GOT3 (cell line): ENCODE measurements around the gene GRIK2.
"Not testable (repeated sequence)": the region's sequence is repeated elsewhere in the genome, so short reads cannot be mapped to it uniquely, and the experiment has no call there.

ENCODE experiments used
- DNase-seq: peaks from one replicate; lab custom pipeline; 2025; ENCODE audit warnings: mixed read lengths; lab: John Stamatoyannopoulos, UW

The GRIK2 gene

GRCh38 chr6:101393251-101393828 lies at the start of gene GRIK2:
GRIK2 (plus strand) TSS chr6:101393708.
- DNase-seq: no peak

GRCh38 chr6:101344885-101345284 lies 48.6 kb upstream of the GRIK2 start:
- DNase-seq: no peak

- no peak for DNase-seq
Observed at GRCh38 chr6:101348816-101349215, 44.7 kb upstream of the GRIK2 start.

GRCh38 chr6:101350631-101351030 lies 42.9 kb upstream of the GRIK2 start:
- not testable (repeated sequence) for DNase-seq

GRCh38 chr6:101351173-101351572 lies 42.3 kb upstream of the GRIK2 start:
- DNase-seq: no peak

- DNase-seq: no peak
Observed at GRCh38 chr6:101352316-101352715, 41.2 kb upstream of the GRIK2 start.

- DNase-seq: no peak
Observed at GRCh38 chr6:101365181-101365580, 28.3 kb upstream of the GRIK2 start.

- no peak for DNase-seq
Observed at GRCh38 chr6:101379926-101380325, 13.6 kb upstream of the GRIK2 start.

GRCh38 chr6:101380897-101381630 lies 12.4 kb upstream of the GRIK2 start:
- DNase-seq: no peak

- not testable (repeated sequence) for DNase-seq
Observed at GRCh38 chr6:101383747-101384146, 9.8 kb upstream of the GRIK2 start.

- DNase-seq: no peak
Observed at GRCh38 chr6:101386982-101387381, 6.5 kb upstream of the GRIK2 start.

GRCh38 chr6:101391772-101392585 lies 1.5 kb upstream of the GRIK2 start:
- no peak for DNase-seq

GRCh38 chr6:101392586-101393230 lies 800 bp upstream of the GRIK2 start:
- no peak for DNase-seq

- no peak for DNase-seq
Observed at GRCh38 chr6:101393829-101394251, 332 bp downstream of the GRIK2 start.

- DNase-seq: no peak
Observed at GRCh38 chr6:101394936-101395335, 1.4 kb downstream of the GRIK2 start.

GRCh38 chr6:101395345-101395744 lies 1.8 kb downstream of the GRIK2 start:
- DNase-seq: no peak

- no peak for DNase-seq
Observed at GRCh38 chr6:101396548-101397173, 3.2 kb downstream of the GRIK2 start.

GRCh38 chr6:101397199-101397598 lies 3.7 kb downstream of the GRIK2 start:
- no peak for DNase-seq

- no peak for DNase-seq
Observed at GRCh38 chr6:101398716-101399615, 5.5 kb downstream of the GRIK2 start.

GRCh38 chr6:101399616-101400162 lies 6.2 kb downstream of the GRIK2 start:
- no peak for DNase-seq
